H9 (cell line): Measurements from ENCODE around the gene ABCA3. TPM values are rescaled to one million over a fixed set of nuclear protein-coding genes. Genes with fewer than 3 reads are reported as not detected.

Experiments
- DNase-seq: peaks from one replicate; pipeline ENCODE4 v3.0.0-alpha.2; 2017
- H2AFZ ChIP-seq: one replicate; pipeline ENCODE4 v1.6.1; 2013; ENCODE audit warnings: mild to moderate bottlenecking, low read length, control low read depth, moderate library complexity
- H2AK5ac ChIP-seq: 2 replicates; pipeline ENCODE4 v1.6.1; 2013; ENCODE audit warnings: low read length, control low read depth, mixed read lengths; ENCODE audit not compliant: insufficient read length
- H2BK120ac ChIP-seq: one replicate; pipeline ENCODE4 v1.6.1; 2013; ENCODE audit warnings: low read depth, mild to moderate bottlenecking, low read length, control low read depth, inconsistent platforms; ENCODE audit not compliant: poor library complexity, severe bottlenecking
- H2BK12ac ChIP-seq: 2 replicates; pipeline ENCODE4 v1.6.1; 2013; ENCODE audit warnings: low read length, control low read depth, mixed read lengths, low read depth; ENCODE audit not compliant: insufficient read length
- H2BK15ac ChIP-seq: 2 replicates; pipeline ENCODE4 v1.6.1; 2013; ENCODE audit warnings: low read depth, low read length, control low read depth
- H2BK20ac ChIP-seq: one replicate; pipeline ENCODE4 v1.6.1; 2013; ENCODE audit warnings: low read depth, mild to moderate bottlenecking, low read length, control low read depth, inconsistent platforms; ENCODE audit not compliant: poor library complexity, severe bottlenecking
- H2BK5ac ChIP-seq: 2 replicates; pipeline ENCODE4 v1.6.1; 2013; ENCODE audit warnings: low read length, control low read depth, mixed read lengths; ENCODE audit not compliant: insufficient read length
- H3K14ac ChIP-seq: 2 replicates; pipeline ENCODE4 v1.6.1; 2013; ENCODE audit warnings: low read length, control low read depth; ENCODE audit not compliant: insufficient read depth
- H3K18ac ChIP-seq: 2 replicates; pipeline ENCODE4 v1.6.1; 2013; ENCODE audit warnings: low read depth, mild to moderate bottlenecking, mixed read lengths, low read length, control low read depth; ENCODE audit not compliant: insufficient read length
- H3K23ac ChIP-seq: 2 replicates; pipeline ENCODE4 v1.6.1; 2013; ENCODE audit warnings: low read length, control low read depth, mixed read lengths, low read depth; ENCODE audit not compliant: insufficient read length
- H3K23me2 ChIP-seq: 2 replicates; pipeline ENCODE4 v1.6.1; 2013; ENCODE audit warnings: low read depth, mild to moderate bottlenecking, mixed read lengths, low read length, control low read depth; ENCODE audit not compliant: insufficient read length, poor library complexity, severe bottlenecking
- H3K27ac ChIP-seq: 2 replicates; pipeline ENCODE4 v1.5.1; 2013; ENCODE audit warnings: low read length, control low read depth, mixed read lengths, low read depth; ENCODE audit not compliant: insufficient read length
- H3K27me3 ChIP-seq: 2 replicates; pipeline ENCODE4 v1.6.1; 2013; ENCODE audit warnings: low read length, control low read depth, inconsistent platforms; ENCODE audit not compliant: insufficient read depth
- H3K4ac ChIP-seq: 2 replicates; pipeline ENCODE4 v1.6.1; 2013; ENCODE audit warnings: low read depth, mild to moderate bottlenecking, control low read depth, inconsistent platforms, low read length, moderate library complexity
- H3K4me1 ChIP-seq: 2 replicates; pipeline ENCODE4 v1.6.1; 2013; ENCODE audit warnings: low read length, control low read depth, inconsistent platforms; ENCODE audit not compliant: insufficient read depth
- H3K4me2 ChIP-seq: 2 replicates; pipeline ENCODE4 v1.6.1; 2013; ENCODE audit warnings: low read length, control low read depth, mixed read lengths; ENCODE audit not compliant: insufficient read length, insufficient read depth
- H3K56ac ChIP-seq: 2 replicates; pipeline ENCODE4 v1.6.1; 2013; ENCODE audit warnings: low read depth, mild to moderate bottlenecking, mixed read lengths, low read length, control low read depth; ENCODE audit not compliant: insufficient read length
- H3K79me1 ChIP-seq: 2 replicates; pipeline ENCODE4 v1.6.1; 2013; ENCODE audit warnings: low read depth, mild to moderate bottlenecking, moderate library complexity, low read length, control low read depth, inconsistent platforms; ENCODE audit not compliant: insufficient read depth, poor library complexity, severe bottlenecking
- H3K79me2 ChIP-seq: 2 replicates; pipeline ENCODE4 v1.6.1; 2013; ENCODE audit warnings: low read length, control low read depth, inconsistent platforms; ENCODE audit not compliant: insufficient read depth
- H3K9ac ChIP-seq: 2 replicates; pipeline ENCODE4 v1.6.1; 2013; ENCODE audit warnings: low read length, control low read depth, mixed read lengths; ENCODE audit not compliant: insufficient read length; ENCODE audit errors: extremely low read depth
- H3K9me3 ChIP-seq: one replicate; pipeline ENCODE4 v1.6.1; 2013; ENCODE audit warnings: low read depth, low read length, inconsistent platforms; ENCODE audit not compliant: control insufficient read depth
- H3T11ph ChIP-seq: one replicate; pipeline ENCODE4 v1.6.1; 2013; ENCODE audit warnings: mild to moderate bottlenecking, low read length, control low read depth, inconsistent platforms
- H4K20me1 ChIP-seq: one replicate; pipeline ENCODE4 v1.6.1; 2013; ENCODE audit not compliant: control insufficient read depth, insufficient read length, insufficient read depth
- H4K5ac ChIP-seq: 2 replicates; pipeline ENCODE4 v1.6.1; 2013; ENCODE audit warnings: low read depth, mild to moderate bottlenecking, mixed read lengths, low read length, control low read depth; ENCODE audit not compliant: insufficient read length
- H4K8ac ChIP-seq: replicated peaks from 2 replicates; pipeline ENCODE4 v1.6.1; 2013; ENCODE audit warnings: low read length, control low read depth, mixed read lengths, low read depth; ENCODE audit not compliant: insufficient read length
- H4K91ac ChIP-seq: 2 replicates; pipeline ENCODE4 v1.6.1; 2013; ENCODE audit warnings: low read depth, mild to moderate bottlenecking, moderate library complexity, mixed read lengths, low read length, control low read depth; ENCODE audit not compliant: insufficient read length
- H3K27ac Mint-ChIP-seq, 3 experiments: 2 replicates in 2 of 3; 3 replicates in 1 of 3; pipeline ENCODE4 v1.8.0; 2020 to 2021; ENCODE audit warnings: mixed read lengths in 3 of 3, mild to moderate bottlenecking in 1 of 3, moderate library complexity in 1 of 3
- H3K27me3 Mint-ChIP-seq: 2 replicates; pipeline ENCODE4 v1.8.0; 2021; ENCODE audit warnings: low read depth, mild to moderate bottlenecking, moderate library complexity, mixed read lengths
- H3K36me3 Mint-ChIP-seq, 3 experiments: 2 replicates in 2 of 3; 3 replicates in 1 of 3; pipeline ENCODE4 v1.8.0; 2020 to 2021; ENCODE audit warnings: low read depth in 3 of 3, mixed read lengths in 3 of 3; ENCODE audit not compliant: insufficient read depth in 1 of 3
- H3K4me1 Mint-ChIP-seq, 2 experiments: 2 replicates each; pipeline ENCODE4 v1.8.0; 2020; ENCODE audit warnings: mixed read lengths in 2 of 2
- H3K4me3 Mint-ChIP-seq, 2 experiments: 2 replicates in 1 of 2; 3 replicates in 1 of 2; pipeline ENCODE4 v1.8.0; 2020 to 2021; ENCODE audit warnings: mild to moderate bottlenecking in 2 of 2, mixed read lengths in 2 of 2, moderate library complexity in 1 of 2
- H3K9me3 Mint-ChIP-seq, 2 experiments: 2 replicates in 1 of 2; 3 replicates in 1 of 2; pipeline ENCODE4 v1.8.0; 2020; ENCODE audit warnings: mild to moderate bottlenecking in 2 of 2, mixed read lengths in 2 of 2, moderate library complexity in 1 of 2
- CTCF ChIP-seq: fragments of 200-600 bp; sonication (generic); conservative IDR thresholded peaks from 3 replicates; pipeline ENCODE4 v1.8.0; 2021; ENCODE audit warnings: antibody characterized with exemption, mild to moderate bottlenecking
- WGBS: extraction: QIAGEN DNeasy Blood & Tissue Kit; methylation state at CpG from one replicate; pipeline ENCODE4 v1.1.7; 2013; ENCODE audit warnings: missing lambda C conversion rate, low lambda C conversion rate, mixed read lengths; ENCODE audit not compliant: insufficient read length; ENCODE audit errors: extremely low coverage; 5-methylcytosine and 5-hydroxymethylcytosine counted together
- total RNA-seq: library from RNA; stranded (reverse); gene quantifications from 2 replicates; pipeline ENCODE4 v1.2.1, GENCODE V29; 2021

ABCA3 gene
- total RNA-seq, 1 experiment from 2014 or later, result 8.0 TPM

GRCh38 chr16:2308089-2308962, 32.2 kb downstream of the ABCA3 start:
- no peaks in the 10 kb centered on the region for H3K9me3 Mint-ChIP-seq
- Histone ChIP-seq H3K4me2 (no peak overlapping the region), H3T11ph (no peak overlapping the region), H4K91ac (no peak overlapping the region), H2AK5ac (no peak overlapping the region), H2BK12ac (no peak overlapping the region), H4K8ac (no peak overlapping the region), H2BK5ac (no peak overlapping the region), H2BK15ac (no peak overlapping the region), H2BK20ac (no peak overlapping the region), H4K20me1 (no peaks in the 10 kb centered on the region), H2BK120ac (no peak overlapping the region), H3K4ac (no peak overlapping the region), H3K56ac (no peak overlapping the region), H3K23me2 (no peaks in the 10 kb centered on the region), H3K9me3 (no peaks in the 10 kb centered on the region), H3K4me1 (no peaks in the 10 kb centered on the region), H3K23ac (no peak overlapping the region), H3K18ac (no peak overlapping the region), H3K9ac (no peak overlapping the region), H3K27me3 (no peaks in the 10 kb centered on the region), H2AFZ (no peak overlapping the region), H4K5ac (no peak overlapping the region), H3K14ac (no peak overlapping the region), H3K27ac (no peak overlapping the region), H3K79me1 (no peaks in the 10 kb centered on the region), H3K79me2 (no peaks in the 10 kb centered on the region)
- no peaks in the 10 kb centered on the region for H3K4me1 Mint-ChIP-seq
- DNase-seq, result no peak
- peaks cover 6% of the 10 kb centered on the region for H3K27me3 Mint-ChIP-seq
- no peaks in the 10 kb centered on the region for H3K36me3 Mint-ChIP-seq
- no peak overlapping the region for H3K4me3 Mint-ChIP-seq
- no CpG with 5 or more reads among the region's 30 CpGs for WGBS
- no peak overlapping the region for H3K27ac Mint-ChIP-seq
- no peak for TF ChIP-seq CTCF
